DMS153 treated with DMSO at 0.1 percent for 48 hours (cell line): ENCODE data around the gene TMEM121B.
"Not testable (repeated sequence)": the region's sequence is repeated elsewhere in the genome, so short reads cannot be mapped to it uniquely, and the experiment has no call there.

Source experiments
- DNase-seq: peaks from one replicate; lab custom pipeline; 2025; ENCODE audit not compliant: unreplicated experiment; lab: John Stamatoyannopoulos, UW

Gene TMEM121B

GRCh38 chr22:17121233-17122195 is at the start of gene TMEM121B:
Gene TMEM121B, minus strand, starts transcription at chr22:17121360. Its CDS starts 233 bp downstream, at chr22:17121127.
- DNase-seq, result peak; percentile 81

GRCh38 chr22:17167486-17167885 is 46.3 kb upstream of the TMEM121B start:
- no peak for DNase-seq

- DNase-seq, result no peak
These were observed 43.3 kb upstream of the TMEM121B start for GRCh38 chr22:17164392-17165024.

- DNase-seq, result no peak
These were observed 41.6 kb upstream of the TMEM121B start for GRCh38 chr22:17162731-17163130.

- no peak for DNase-seq
These were observed 40.8 kb upstream of the TMEM121B start for GRCh38 chr22:17161991-17162390.

- DNase-seq, result peak; percentile 63
These were observed 38.4 kb upstream of the TMEM121B start for GRCh38 chr22:17159504-17159951.

- DNase-seq, result peak; percentile 63
These were observed 37.7 kb upstream of the TMEM121B start, which contains the start of gene HDHD5 for GRCh38 chr22:17158568-17159503. Gene HDHD5, minus strand, starts transcription at chr22:17159277. Its CDS starts 26 bp downstream, at chr22:17159251.

- DNase-seq, result no peak
These were observed 37.0 kb upstream of the TMEM121B start for GRCh38 chr22:17158176-17158567.

- no peak for DNase-seq
These were observed 36.6 kb upstream of the TMEM121B start for GRCh38 chr22:17157714-17158113.

GRCh38 chr22:17155941-17156340 is 34.8 kb upstream of the TMEM121B start:
- no peak for DNase-seq

GRCh38 chr22:17152971-17153370 is 31.8 kb upstream of the TMEM121B start:
- DNase-seq, result no peak

- no peak for DNase-seq
These were observed 31.2 kb upstream of the TMEM121B start for GRCh38 chr22:17152340-17152739.

GRCh38 chr22:17149076-17149815 is 28.1 kb upstream of the TMEM121B start:
- no peak for DNase-seq

GRCh38 chr22:17147458-17147857 is 26.3 kb upstream of the TMEM121B start:
- not testable (repeated sequence) for DNase-seq

GRCh38 chr22:17145021-17145680 is 24.0 kb upstream of the TMEM121B start:
- DNase-seq, result no peak

GRCh38 chr22:17143826-17144225 is 22.7 kb upstream of the TMEM121B start:
- no peak for DNase-seq

GRCh38 chr22:17143101-17143500 is 21.9 kb upstream of the TMEM121B start:
- DNase-seq, result no peak

GRCh38 chr22:17140826-17141766 is 19.9 kb upstream of the TMEM121B start:
- DNase-seq, result no peak
